HG02973 (cell line): ENCODE measurements around the gene ZSCAN1.

Experiments
- ATAC-seq: cut with Tn5 transposase; IDR thresholded peaks from one replicate; pipeline ENCODE4 v1.9.1; 2021; ENCODE audit warnings: moderate library complexity; ENCODE audit not compliant: unreplicated experiment

Gene ZSCAN1

GRCh38 chr19:58083021-58083420, 49.2 kb downstream of the ZSCAN1 start:
- ATAC-seq, result no peak

- no peak for ATAC-seq
Measured at GRCh38 chr19:58084596-58085347, 50.9 kb downstream of the ZSCAN1 start.

GRCh38 chr19:58085348-58085875, 51.6 kb downstream of the ZSCAN1 start:
- ATAC-seq, result no peak

- ATAC-seq, result no peak
Measured at GRCh38 chr19:58086825-58087710, 53.2 kb downstream of the ZSCAN1 start.

DNA sequence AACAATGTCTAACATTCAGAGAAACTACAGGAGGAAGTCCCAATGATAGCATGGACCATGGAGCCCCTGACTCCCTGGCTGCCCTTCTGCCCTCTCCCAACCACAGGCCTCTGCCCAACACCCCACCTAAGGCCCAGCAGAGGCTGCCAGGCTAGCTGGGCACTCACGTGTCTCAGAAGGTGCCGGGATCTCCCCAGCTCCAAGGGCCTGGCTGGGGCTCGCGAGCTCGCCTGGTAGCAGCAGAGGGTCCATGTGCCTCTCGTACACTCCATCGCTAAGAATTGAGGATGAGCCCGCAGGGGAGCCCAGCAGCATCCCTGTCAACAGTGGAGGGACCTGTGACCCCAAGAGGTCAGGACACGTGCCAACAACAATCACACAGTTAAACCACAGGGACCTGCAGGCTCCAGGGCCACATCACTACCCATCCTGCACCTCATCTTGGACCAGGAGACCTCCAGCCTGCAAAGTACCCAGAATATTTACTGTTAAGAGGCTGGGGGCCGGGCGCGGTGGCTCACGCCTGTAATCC, 54.8 kb downstream of the ZSCAN1 start:
- ATAC-seq, result no peak

- no peak for ATAC-seq
Measured at GRCh38 chr19:58089846-58090245, 56.0 kb downstream of the ZSCAN1 start.

- no peak for ATAC-seq
Measured at GRCh38 chr19:58091251-58091995, 57.6 kb downstream of the ZSCAN1 start.

DNA sequence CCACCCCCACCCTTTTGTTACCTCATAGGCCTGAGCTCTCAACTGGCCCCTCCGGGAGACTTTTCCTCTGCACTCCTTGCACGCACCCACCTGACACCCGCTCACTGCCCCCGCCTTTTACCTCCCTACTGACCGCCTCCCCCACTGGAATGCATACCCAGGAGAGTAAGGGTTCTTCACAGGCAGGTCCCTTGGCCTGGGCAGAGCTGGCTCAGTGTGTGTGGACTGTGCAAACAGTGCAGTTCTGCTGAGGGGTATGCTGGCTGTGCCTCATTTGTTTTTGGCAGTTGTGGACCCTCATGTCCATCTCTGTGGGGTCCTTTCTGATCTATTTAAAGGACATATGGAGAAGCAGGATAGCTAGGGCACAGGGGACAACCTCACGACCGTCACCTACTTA, 59.2 kb downstream of the ZSCAN1 start:
- ATAC-seq, result no peak

DNA sequence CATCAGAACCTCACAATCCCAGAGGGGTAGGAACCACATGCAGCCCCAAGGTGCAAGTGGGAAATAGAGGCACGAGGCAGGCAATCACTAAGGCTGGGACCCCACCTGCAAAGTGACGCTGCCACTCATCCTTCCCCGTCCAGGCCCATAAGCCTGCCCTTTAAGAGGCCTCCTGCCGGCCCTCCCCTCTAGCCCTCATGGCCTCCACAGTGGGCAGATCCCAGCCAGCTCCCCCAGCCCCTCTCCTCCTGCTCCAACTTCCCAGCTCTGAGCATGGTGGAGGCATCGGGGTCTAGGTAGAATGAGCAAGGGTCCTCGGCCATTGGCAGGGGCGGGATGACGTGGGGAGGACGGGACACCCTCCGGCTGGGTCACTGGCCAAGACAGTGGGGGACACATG, 61.5 kb downstream of the ZSCAN1 start:
- ATAC-seq, result no peak

GRCh38 chr19:58096884-58097283, 63.1 kb downstream of the ZSCAN1 start:
- no peak for ATAC-seq

DNA sequence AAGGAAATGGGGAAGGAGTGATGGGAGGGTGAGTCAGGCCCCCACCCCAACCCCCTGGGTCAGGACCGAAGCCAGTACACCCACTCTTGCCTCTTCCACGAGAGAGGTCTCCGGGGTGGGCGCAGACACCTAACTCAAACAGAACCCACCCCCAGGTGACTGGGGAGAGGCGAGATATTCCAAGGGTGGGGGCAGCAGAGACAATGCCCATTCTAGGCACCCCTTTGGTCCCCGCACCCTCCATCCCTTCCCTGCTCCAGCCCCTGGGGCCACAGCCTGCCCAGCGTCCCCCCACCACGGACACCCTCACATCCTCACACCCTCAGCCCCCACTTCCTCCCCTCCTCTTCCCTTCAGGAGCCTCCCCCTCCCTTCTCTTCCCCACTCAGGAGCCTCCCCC, 63.5 kb downstream of the ZSCAN1 start:
- no peak for ATAC-seq

- no peak for ATAC-seq
Measured at GRCh38 chr19:58097781-58098681, 64.2 kb downstream of the ZSCAN1 start, which contains the start of gene ZSCAN18. Gene ZSCAN18 (minus strand): TSS chr19:58098231. CDS start chr19:58090267, 7,964 bp downstream.

DNA sequence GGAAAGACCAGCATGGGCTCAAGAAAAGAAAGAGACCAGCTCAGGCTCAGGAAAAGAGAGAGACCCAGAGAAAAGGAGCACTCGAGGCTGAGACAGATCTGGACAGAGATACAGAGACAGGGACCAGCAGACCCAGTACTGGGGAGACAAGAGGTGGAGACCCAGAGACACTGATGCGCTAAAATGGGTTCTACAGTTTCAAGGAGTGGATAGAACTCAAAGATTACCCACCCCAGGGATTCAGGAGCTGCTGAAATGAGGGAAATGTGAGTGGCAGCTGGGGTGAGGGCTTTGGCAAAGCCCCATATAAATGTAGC, 64.8 kb downstream of the ZSCAN1 start:
- ATAC-seq, result no peak
